ENCODE data around the gene SLC18B1. TPM values are rescaled to one million over a fixed set of nuclear protein-coding genes. Genes with fewer than 3 reads are reported as not detected.

Gene SLC18B1
- total RNA-seq, 1 experiment from 2014 or later, result 24.1 TPM

- H3K27me3 Mint-ChIP-seq (ENCODE audit: low read depth), result no peaks in the 10 kb centered on the region
- TF ChIP-seq TEAD4 (CRISPR knock-in tag; IDR thresholded peaks at IDR 0.05), result no peak
- no peak for TF ChIP-seq ZNF423 (CRISPR knock-in tag; IDR thresholded peaks at IDR 0.05)
- TF ChIP-seq AFF4 (CRISPR knock-in tag; IDR thresholded peaks at IDR 0.05; ENCODE audit: borderline replicate concordance), result no peak
- no peak for TF ChIP-seq NFE2L1 (CRISPR knock-in tag; IDR thresholded peaks at IDR 0.05)
- TF ChIP-seq, protein P1, sequence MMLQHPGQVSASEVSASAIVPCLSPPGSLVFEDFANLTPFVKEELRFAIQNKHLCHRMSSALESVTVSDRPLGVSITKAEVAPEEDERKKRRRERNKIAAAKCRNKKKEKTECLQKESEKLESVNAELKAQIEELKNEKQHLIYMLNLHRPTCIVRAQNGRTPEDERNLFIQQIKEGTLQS (CRISPR knock-in tag; conservative IDR thresholded peaks at IDR 0.05), result no peak
- no peak for TF ChIP-seq NR2C2 (CRISPR knock-in tag; IDR thresholded peaks at IDR 0.05)
- TF ChIP-seq CREM (CRISPR knock-in tag; IDR thresholded peaks at IDR 0.05), result no peak
- no peak for TF ChIP-seq ZNF317 (CRISPR knock-in tag; IDR thresholded peaks at IDR 0.05; ENCODE audit: borderline replicate concordance, low read depth)
- no peak for TF ChIP-seq FOXJ3 (CRISPR knock-in tag; IDR thresholded peaks at IDR 0.05; ENCODE audit: borderline replicate concordance)
- no peak for TF ChIP-seq SMAD3 (CRISPR knock-in tag; IDR thresholded peaks at IDR 0.05; ENCODE audit: borderline replicate concordance)
- H3K4me3 Mint-ChIP-seq, result no peak overlapping the region
- DNase-seq (ENCODE audit: low spot score), result no peak
- CTCF ChIA-PET, result interaction anchor here (1.2 kb wide), 1 partner anchor 10 kb away, joined by 3 read pairs; the partner anchor contains the start of gene SLC18B1
- no peak for ATAC-seq
- H3K27ac Mint-ChIP-seq, result no peak overlapping the region
- H3K9me3 Mint-ChIP-seq, result peaks cover 3% of the 10 kb centered on the region; the same call in 1 of the 2 replicates
- POLR2A ChIA-PET, result interaction anchor here (0.5 kb wide), 1 partner anchor 10 kb away, joined by 3 read pairs; no protein-coding TSS in a partner anchor
- H3K36me3 Mint-ChIP-seq, result peaks cover 58% of the 10 kb centered on the region
- no peaks in the 10 kb centered on the region for H3K4me1 Mint-ChIP-seq
Observed at GRCh38 chr6:132788658-132789395, 9.6 kb downstream of the SLC18B1 start.

GRCh38 chr6:132785936-132786335 lies 12.5 kb downstream of the SLC18B1 start:
- TF ChIP-seq PRDM15 (CRISPR knock-in tag; IDR thresholded peaks at IDR 0.05), result no peak
- TF ChIP-seq TP53 (CRISPR knock-in tag; IDR thresholded peaks at IDR 0.05), result no peak
- no peak for TF ChIP-seq JAZF1 (CRISPR knock-in tag; IDR thresholded peaks at IDR 0.05)
- TF ChIP-seq ESRRA (CRISPR knock-in tag; IDR thresholded peaks at IDR 0.05; ENCODE audit: borderline replicate concordance), result no peak
- no peak for TF ChIP-seq FOXJ3 (CRISPR knock-in tag; IDR thresholded peaks at IDR 0.05; ENCODE audit: borderline replicate concordance)
- TF ChIP-seq, protein P2, sequence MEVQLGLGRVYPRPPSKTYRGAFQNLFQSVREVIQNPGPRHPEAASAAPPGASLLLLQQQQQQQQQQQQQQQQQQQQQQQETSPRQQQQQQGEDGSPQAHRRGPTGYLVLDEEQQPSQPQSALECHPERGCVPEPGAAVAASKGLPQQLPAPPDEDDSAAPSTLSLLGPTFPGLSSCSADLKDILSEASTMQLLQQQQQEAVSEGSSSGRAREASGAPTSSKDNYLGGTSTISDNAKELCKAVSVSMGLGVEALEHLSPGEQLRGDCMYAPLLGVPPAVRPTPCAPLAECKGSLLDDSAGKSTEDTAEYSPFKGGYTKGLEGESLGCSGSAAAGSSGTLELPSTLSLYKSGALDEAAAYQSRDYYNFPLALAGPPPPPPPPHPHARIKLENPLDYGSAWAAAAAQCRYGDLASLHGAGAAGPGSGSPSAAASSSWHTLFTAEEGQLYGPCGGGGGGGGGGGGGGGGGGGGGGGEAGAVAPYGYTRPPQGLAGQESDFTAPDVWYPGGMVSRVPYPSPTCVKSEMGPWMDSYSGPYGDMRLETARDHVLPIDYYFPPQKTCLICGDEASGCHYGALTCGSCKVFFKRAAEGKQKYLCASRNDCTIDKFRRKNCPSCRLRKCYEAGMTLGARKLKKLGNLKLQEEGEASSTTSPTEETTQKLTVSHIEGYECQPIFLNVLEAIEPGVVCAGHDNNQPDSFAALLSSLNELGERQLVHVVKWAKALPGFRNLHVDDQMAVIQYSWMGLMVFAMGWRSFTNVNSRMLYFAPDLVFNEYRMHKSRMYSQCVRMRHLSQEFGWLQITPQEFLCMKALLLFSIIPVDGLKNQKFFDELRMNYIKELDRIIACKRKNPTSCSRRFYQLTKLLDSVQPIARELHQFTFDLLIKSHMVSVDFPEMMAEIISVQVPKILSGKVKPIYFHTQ (CRISPR knock-in tag; IDR thresholded peaks at IDR 0.05), result no peak
- TF ChIP-seq ATF6 (CRISPR knock-in tag; IDR thresholded peaks at IDR 0.05), result no peak
- TF ChIP-seq ZSCAN18 (CRISPR knock-in tag; IDR thresholded peaks at IDR 0.05), result no peak
- TF ChIP-seq GTF2I (CRISPR knock-in tag; conservative IDR thresholded peaks at IDR 0.05), result no peak
- TF ChIP-seq CREM (CRISPR knock-in tag; IDR thresholded peaks at IDR 0.05), result no peak
- Mint-ChIP-seq H3K4me1 (no peaks in the 10 kb centered on the region), H3K36me3 (peaks cover 58% of the 10 kb centered on the region), H3K27ac (no peak overlapping the region), H3K9me3 (peaks cover 3% of the 10 kb centered on the region; the same call in 1 of the 2 replicates), H3K4me3 (no peak overlapping the region), H3K27me3 (ENCODE audit: low read depth) (no peaks in the 10 kb centered on the region)
- POLR2A ChIA-PET, result no interaction called here
- no peak for DNase-seq (ENCODE audit: low spot score)
- CTCF ChIA-PET, result no interaction called here
- no peak for ATAC-seq
